NT2/D1 (cell line): ENCODE measurements around the gene DSCAML1.

ENCODE experiments used
- SUZ12 ChIP-seq: IDR thresholded peaks from 2 replicates; pipeline ENCODE4 v1.6.1; 2011; ENCODE audit not compliant: insufficient read length, insufficient read depth; ENCODE audit errors: extremely low read depth
- YY1 ChIP-seq: IDR thresholded peaks from 2 replicates; pipeline ENCODE4 v1.6.1; 2011; ENCODE audit not compliant: insufficient read length, insufficient read depth
- ZNF274 ChIP-seq: IDR thresholded peaks from 2 replicates; pipeline ENCODE4 v1.6.1; 2011; ENCODE audit warnings: mild to moderate bottlenecking, low read depth, low read length

GRCh38 chr11:117673602-117674001 is 123.4 kb downstream of the DSCAML1 start:
- no peak for TF ChIP-seq ZNF274
- TF ChIP-seq YY1, result no peak
- TF ChIP-seq SUZ12, result no peak
